ENCODE results near the gene ADAMTS6.

DNA sequence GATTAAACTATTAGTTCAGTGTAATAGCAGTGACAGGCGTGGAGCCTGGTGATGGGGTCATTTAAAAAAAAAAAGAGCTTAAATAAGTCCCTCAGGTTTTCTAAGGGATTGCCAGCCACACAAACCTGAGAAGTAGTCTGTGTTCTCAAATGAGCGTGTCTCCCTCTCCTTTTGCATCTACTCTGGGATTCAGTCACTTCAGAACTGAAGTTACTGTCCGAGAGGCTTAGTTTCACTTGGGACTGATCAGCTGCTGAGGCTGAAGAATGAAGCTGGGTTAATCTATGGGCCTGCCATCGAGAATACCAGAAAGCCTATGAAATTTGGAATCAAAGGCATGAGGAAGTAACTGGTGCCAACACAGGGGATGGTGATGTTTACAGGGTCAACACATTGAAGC is 310.1 kb downstream of the ADAMTS6 start:
- TF ChIP-seq POLR2A (IDR thresholded peaks at IDR 0.05): no peak
- TF ChIP-seq, protein P1, sequence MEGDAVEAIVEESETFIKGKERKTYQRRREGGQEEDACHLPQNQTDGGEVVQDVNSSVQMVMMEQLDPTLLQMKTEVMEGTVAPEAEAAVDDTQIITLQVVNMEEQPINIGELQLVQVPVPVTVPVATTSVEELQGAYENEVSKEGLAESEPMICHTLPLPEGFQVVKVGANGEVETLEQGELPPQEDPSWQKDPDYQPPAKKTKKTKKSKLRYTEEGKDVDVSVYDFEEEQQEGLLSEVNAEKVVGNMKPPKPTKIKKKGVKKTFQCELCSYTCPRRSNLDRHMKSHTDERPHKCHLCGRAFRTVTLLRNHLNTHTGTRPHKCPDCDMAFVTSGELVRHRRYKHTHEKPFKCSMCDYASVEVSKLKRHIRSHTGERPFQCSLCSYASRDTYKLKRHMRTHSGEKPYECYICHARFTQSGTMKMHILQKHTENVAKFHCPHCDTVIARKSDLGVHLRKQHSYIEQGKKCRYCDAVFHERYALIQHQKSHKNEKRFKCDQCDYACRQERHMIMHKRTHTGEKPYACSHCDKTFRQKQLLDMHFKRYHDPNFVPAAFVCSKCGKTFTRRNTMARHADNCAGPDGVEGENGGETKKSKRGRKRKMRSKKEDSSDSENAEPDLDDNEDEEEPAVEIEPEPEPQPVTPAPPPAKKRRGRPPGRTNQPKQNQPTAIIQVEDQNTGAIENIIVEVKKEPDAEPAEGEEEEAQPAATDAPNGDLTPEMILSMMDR (IDR thresholded peaks at IDR 0.05): no peak

Data from uterus (tissue), 2 donors.